GM08714 (cell line): ENCODE results near the gene INSM2.

ENCODE experiments used
- H3K4me3 ChIP-seq: fragments of 200-500 bp; sonication (Bioruptor generic); 2 replicates; pipeline ENCODE4 v1.5.1; 2014; ENCODE audit warnings: mild to moderate bottlenecking, low read length, inconsistent platforms
- ZNF274 ChIP-seq: IDR thresholded peaks from 2 replicates; pipeline ENCODE4 v1.6.1; 2012; ENCODE audit warnings: mild to moderate bottlenecking, low read depth, low read length

INSM2 gene

GRCh38 chr14:35531960-35532747 is 1.8 kb upstream of the INSM2 start:
- TF ChIP-seq ZNF274 = no peak
- no peak overlapping the region for H3K4me3 ChIP-seq

- no peak for TF ChIP-seq ZNF274
- peak overlapping the region; percentile 66; the same call in 1 of the 2 replicates for H3K4me3 ChIP-seq
These were observed 1.1 kb upstream of the INSM2 start for GRCh38 chr14:35532783-35533356.

DNA sequence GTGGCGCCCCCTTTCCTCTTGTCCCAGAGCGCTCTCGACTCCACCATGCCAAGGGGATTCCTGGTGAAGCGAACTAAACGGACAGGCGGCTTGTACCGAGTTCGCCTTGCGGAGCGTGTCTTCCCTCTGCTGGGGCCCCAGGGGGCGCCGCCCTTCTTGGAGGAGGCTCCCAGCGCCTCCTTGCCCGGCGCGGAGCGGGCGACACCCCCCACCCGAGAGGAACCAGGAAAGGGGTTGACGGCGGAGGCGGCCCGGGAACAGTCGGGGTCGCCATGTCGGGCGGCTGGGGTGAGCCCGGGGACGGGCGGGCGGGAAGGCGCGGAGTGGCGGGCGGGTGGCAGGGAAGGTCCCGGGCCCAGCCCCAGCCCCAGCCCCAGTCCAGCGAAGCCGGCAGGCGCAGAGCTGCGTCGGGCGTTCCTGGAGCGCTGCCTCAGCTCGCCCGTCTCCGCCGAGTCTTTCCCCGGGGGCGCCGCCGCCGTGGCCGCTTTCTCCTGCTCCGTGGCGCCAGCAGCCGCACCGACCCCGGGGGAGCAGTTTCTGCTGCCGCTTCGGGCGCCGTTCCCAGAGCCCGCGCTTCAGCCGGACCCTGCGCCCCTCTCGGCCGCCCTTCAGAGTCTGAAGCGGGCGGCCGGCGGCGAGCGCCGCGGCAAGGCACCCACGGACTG is 376 bp downstream of the INSM2 start:
- H3K4me3 ChIP-seq = peak overlapping the region; percentile 66
- no peak for TF ChIP-seq ZNF274

GRCh38 chr14:35534873-35535482 is 1.0 kb downstream of the INSM2 start:
- TF ChIP-seq ZNF274 = no peak
- peak overlapping the region; percentile 66; the same call in 1 of the 2 replicates for H3K4me3 ChIP-seq

GRCh38 chr14:35535483-35536112 is 1.6 kb downstream of the INSM2 start:
- no peak overlapping the region; the same call in 1 of the 2 replicates for H3K4me3 ChIP-seq
- TF ChIP-seq ZNF274 = no peak

- no peak overlapping the region for H3K4me3 ChIP-seq
- no peak for TF ChIP-seq ZNF274
These were observed 6.0 kb downstream of the INSM2 start for GRCh38 chr14:35539969-35540368.

DNA sequence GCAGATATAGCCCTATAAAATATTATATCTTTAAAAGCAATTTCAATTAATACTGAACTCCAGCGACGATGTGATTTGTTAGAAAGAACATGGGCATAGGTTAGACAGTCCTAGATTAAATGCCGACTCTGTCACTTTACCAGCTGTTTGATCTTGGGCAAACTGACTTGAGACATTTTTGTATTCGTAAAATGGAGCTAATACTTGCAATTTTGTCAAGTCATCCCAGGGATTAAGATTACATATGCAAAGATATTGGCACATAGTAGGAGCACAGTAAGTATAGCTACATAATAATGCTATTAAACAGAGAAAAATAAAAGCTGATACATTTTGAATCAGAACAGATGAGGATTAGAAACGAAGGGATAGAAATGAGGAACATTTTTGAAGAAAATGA is 9.0 kb downstream of the INSM2 start:
- no peak overlapping the region for H3K4me3 ChIP-seq
- TF ChIP-seq ZNF274 = no peak

DNA sequence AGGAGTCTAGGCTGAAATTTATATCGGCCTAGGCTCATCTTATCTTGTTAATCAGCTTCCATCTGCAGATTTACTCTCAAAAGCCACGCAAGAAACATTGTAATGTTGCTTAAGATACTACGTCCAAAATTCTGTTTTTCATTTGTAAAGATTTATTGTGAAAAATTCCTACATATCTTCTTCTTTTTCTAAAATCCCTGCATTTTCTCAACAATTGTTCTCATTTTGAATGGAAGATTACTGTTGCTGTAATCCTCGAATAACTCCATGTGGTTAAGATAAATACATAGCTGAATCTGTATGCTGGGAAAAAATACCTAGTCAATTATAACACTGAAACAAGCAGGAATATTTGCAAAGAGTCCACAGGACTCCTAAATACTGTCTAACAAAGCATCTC is 15.6 kb downstream of the INSM2 start:
- no peak overlapping the region for H3K4me3 ChIP-seq

GRCh38 chr14:35551081-35551480 is 17.1 kb downstream of the INSM2 start:
- no peak overlapping the region for H3K4me3 ChIP-seq
- TF ChIP-seq ZNF274 = no peak

More for the DNA sequence above, 15.6 kb downstream of the INSM2 start:
- no peak for TF ChIP-seq ZNF274

DNA sequence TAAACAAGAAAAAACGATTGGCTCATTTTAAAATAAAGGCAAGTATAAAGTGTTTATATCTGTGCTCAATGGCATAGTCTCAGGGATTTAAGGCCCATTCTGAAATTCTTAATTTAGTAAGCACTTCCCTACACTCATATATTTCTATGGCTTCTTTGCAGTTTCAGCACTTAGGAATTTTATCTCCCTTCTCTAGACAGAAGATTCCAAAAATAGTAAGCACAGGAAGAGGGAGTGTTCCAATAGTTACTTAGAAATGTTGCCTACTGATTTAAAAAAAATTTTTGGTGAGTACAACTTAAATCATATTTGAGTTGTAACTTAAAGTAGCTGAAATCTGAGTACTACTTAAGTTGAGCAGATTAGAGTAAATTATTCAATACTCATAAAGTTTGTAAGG is 19.8 kb downstream of the INSM2 start:
- H3K4me3 ChIP-seq = no peak overlapping the region

DNA sequence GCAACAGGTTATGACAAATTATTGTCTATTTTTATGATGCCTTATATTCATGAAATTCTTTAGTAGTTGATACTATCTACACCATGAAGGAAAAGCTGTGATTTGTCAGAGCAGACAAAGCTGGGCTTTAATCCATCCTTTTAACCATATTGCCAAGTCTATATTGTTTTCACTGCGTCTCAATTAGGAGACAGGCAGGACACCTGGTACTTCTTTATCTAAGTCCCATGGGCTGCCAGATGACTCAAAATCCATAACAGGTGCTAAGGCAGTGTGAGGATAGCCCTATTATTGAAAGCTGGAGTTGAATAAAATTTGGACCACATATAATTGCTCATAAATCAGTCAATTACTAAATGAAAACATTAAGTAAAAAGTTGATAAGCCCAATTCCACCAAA is 22.6 kb downstream of the INSM2 start:
- H3K4me3 ChIP-seq = no peak overlapping the region
- TF ChIP-seq ZNF274 = no peak

More for the DNA sequence above, 19.8 kb downstream of the INSM2 start:
- TF ChIP-seq ZNF274 = no peak

- TF ChIP-seq ZNF274 = no peak
- no peak overlapping the region for H3K4me3 ChIP-seq
These were observed 23.3 kb downstream of the INSM2 start for GRCh38 chr14:35557221-35557747.

GRCh38 chr14:35558680-35559079 is 24.7 kb downstream of the INSM2 start:
- no peak for TF ChIP-seq ZNF274

More at GRCh38 chr14:35558680-35559079, 24.7 kb downstream of the INSM2 start:
- no peak overlapping the region for H3K4me3 ChIP-seq
